Measurements from ENCODE around the gene MTO1.

MTO1 gene

DNA sequence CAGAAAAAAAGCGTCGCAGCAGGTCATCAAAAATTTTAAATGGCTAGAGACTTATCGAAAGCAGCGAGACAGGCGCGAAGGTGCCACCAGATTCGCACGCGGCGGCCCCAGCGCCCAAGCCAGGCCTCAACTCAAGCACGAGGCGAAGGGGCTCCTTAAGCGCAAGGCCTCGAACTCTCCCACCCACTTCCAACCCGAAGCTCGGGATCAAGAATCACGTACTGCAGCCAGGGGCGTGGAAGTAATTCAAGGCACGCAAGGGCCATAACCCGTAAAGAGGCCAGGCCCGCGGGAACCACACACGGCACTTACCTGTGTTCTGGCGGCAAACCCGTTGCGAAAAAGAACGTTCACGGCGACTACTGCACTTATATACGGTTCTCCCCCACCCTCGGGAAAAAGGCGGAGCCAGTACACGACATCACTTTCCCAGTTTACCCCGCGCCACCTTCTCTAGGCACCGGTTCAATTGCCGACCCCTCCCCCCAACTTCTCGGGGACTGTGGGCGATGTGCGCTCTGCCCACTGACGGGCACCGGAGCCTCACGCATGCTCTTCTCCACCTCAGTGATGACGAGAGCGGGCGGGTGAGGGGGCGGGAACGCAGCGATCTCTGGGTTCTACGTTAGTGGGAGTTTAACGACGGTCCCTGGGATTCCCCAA, 59.3 kb downstream of the MTO1 start, which contains the start of gene EEF1A1:
TSS of gene EEF1A1 (minus strand) at position 345 of the 663 bp plus-strand sequence. CDS start 1,006 bp downstream, outside the sequence.
- Histone ChIP-seq H3K4me3 (replicated peaks; ENCODE audit: low read depth, low read length) (peak within 1 kb of the TSS; percentile 96), H3K27me3 (replicated peaks; ENCODE audit: control insufficient read depth, insufficient read depth, low read length) (no peaks in the 10 kb centered on the region), H3K36me3 (ENCODE audit: control insufficient read depth, insufficient read depth, low read length) (peaks cover 16% of the 10 kb centered on the region)
- TF ChIP-seq, protein P1, sequence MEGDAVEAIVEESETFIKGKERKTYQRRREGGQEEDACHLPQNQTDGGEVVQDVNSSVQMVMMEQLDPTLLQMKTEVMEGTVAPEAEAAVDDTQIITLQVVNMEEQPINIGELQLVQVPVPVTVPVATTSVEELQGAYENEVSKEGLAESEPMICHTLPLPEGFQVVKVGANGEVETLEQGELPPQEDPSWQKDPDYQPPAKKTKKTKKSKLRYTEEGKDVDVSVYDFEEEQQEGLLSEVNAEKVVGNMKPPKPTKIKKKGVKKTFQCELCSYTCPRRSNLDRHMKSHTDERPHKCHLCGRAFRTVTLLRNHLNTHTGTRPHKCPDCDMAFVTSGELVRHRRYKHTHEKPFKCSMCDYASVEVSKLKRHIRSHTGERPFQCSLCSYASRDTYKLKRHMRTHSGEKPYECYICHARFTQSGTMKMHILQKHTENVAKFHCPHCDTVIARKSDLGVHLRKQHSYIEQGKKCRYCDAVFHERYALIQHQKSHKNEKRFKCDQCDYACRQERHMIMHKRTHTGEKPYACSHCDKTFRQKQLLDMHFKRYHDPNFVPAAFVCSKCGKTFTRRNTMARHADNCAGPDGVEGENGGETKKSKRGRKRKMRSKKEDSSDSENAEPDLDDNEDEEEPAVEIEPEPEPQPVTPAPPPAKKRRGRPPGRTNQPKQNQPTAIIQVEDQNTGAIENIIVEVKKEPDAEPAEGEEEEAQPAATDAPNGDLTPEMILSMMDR (IDR thresholded peaks at IDR 0.05; ENCODE audit: insufficient read depth, low read length, poor library complexity, severe bottlenecking): no peak
- DNase-seq (ENCODE audit: extremely low read depth, insufficient read length): peak; percentile 98

DNA sequence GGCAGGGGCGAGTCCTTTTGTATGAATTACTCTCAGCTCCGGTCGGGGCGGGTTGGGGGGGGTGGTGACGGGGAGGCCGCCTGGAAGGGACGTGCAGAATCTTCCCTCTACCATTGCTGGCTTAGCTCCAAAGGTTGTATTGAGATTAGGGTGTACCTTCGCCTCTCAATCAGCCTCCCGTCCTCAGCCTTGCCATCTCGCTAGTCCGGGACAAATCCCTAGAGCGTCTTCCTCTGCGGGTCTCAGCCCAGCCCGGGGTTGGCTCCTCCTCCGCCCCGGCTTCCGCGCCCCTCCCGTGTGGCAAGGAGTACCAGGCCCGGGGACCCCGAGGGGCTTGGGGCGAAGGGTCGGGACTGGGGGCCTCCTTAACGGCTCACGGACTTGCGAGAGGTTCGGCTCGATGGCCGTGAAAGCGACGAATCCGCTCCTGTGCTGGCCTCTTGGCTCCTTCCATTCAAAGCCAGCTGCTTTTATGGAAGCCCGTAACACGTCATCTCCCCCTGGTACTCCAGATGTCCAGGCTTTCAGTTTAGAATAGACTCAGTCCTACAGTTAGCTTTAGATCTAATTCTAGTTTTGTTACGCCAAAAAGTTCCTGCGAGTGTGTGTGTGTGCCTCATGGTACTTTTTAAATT, 59.9 kb downstream of the MTO1 start:
- DNase-seq (ENCODE audit: extremely low read depth, insufficient read length): no peak
- Histone ChIP-seq H3K27me3 (replicated peaks; ENCODE audit: control insufficient read depth, insufficient read depth, low read length) (no peaks in the 10 kb centered on the region), H3K4me3 (replicated peaks; ENCODE audit: low read depth, low read length) (peak overlapping the region; percentile 96), H3K36me3 (ENCODE audit: control insufficient read depth, insufficient read depth, low read length) (peaks cover 15% of the 10 kb centered on the region)
- TF ChIP-seq, protein P1 (IDR thresholded peaks at IDR 0.05; ENCODE audit: insufficient read depth, low read length, poor library complexity, severe bottlenecking): no peak

DNA sequence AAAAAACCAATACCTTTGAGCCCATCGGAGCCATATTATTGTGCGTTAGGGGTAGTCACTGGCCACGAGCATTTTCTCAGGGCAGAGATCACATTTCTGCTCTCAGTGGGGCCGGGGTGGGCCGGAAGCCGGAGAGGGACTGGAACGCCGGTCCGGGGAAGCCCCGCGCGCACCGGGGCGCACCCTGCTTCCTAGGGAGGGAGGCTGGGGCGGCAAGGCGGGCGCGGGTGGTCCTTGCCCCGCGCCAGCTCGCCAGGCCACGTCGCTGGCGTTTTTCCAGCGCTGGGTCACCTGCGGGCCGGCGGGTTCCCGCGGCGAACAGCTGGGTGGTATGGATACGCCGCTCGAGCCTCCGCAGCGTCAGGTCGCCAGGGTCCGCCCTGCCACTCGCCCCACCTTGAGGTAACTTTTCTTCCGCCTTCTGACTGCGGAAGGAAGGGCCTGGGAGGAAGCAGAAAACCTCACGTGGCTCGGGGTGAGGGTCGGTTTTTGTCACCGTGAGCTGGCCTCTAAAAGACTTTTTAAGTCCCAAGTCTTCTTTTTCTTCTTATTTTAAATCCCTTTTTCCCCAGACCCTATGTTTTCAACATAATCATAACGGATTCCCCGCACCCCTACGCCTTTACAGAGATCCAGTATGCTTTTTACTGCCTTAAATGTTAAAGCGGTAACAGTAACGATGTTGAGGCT, 62.0 kb downstream of the MTO1 start:
- Histone ChIP-seq H3K36me3 (ENCODE audit: control insufficient read depth, insufficient read depth, low read length) (peaks cover 9% of the 10 kb centered on the region), H3K4me3 (replicated peaks; ENCODE audit: low read depth, low read length) (peak overlapping the region; percentile 96), H3K27me3 (replicated peaks; ENCODE audit: control insufficient read depth, insufficient read depth, low read length) (no peaks in the 10 kb centered on the region)
- peak; percentile 89 for DNase-seq (ENCODE audit: extremely low read depth, insufficient read length)
- TF ChIP-seq, protein P1 (IDR thresholded peaks at IDR 0.05; ENCODE audit: insufficient read depth, low read length, poor library complexity, severe bottlenecking): no peak

DNA sequence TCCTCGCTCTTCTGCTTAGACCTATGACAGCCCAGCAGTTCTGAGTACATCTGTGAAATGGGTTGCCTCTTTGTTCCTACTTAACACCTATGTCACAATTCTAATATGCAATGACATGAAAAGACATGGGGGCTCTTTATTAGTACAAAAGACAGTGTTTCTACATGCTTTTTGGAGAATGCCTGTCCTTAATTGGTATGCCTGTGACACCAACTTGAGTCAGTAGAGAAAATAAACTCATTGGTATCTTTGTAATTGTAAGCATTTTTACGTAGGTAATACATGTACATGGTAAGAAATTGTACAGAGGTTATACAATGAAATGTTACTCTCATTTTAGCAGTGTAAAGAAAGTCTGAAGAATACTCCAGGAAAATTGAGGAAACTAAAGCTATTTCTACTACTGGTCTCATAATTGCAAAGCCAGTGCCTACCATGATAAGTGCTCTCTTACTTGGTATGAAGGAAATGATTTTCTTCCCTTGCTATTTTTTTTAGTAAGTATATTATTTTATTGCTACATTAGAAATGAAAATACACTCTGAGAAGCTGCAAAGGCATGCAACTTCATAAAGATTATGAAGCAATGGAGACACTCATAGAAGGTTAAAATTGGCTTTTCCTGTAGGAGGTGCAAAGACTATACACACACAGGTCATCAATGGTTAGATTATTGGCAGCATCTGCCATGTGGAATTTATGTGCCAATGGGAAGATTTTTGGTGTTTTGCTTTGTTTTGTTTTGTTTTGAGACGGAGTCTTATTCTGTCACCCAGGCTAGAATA, 64.2 kb downstream of the MTO1 start:
- Histone ChIP-seq H3K36me3 (ENCODE audit: control insufficient read depth, insufficient read depth, low read length) (no peaks in the 10 kb centered on the region), H3K27me3 (replicated peaks; ENCODE audit: control insufficient read depth, insufficient read depth, low read length) (no peaks in the 10 kb centered on the region), H3K4me3 (replicated peaks; ENCODE audit: low read depth, low read length) (no peak overlapping the region)
- no peak for DNase-seq (ENCODE audit: extremely low read depth, insufficient read length)
- TF ChIP-seq, protein P1 (IDR thresholded peaks at IDR 0.05; ENCODE audit: insufficient read depth, low read length, poor library complexity, severe bottlenecking): no peak

DNA sequence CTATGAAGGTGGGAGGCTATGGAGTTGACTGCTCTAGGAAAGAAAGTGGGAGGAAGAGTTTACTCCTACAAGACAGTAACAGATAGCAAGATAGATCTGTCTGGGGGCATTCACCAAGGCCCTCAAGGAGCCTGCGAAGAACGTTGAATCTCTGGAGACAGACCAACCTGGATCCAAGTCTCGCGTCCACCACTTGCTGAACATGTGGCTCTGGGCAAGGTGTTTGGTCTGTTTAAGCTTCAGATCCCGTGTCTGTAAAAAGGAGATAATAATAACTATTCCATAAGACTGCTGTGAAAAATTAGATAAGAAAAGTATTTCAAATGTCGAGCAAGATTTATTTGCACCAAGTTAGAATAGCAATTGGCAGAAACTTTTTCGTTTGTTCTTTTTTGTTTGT, 67.4 kb downstream of the MTO1 start:
- TF ChIP-seq, protein P1 (IDR thresholded peaks at IDR 0.05; ENCODE audit: insufficient read depth, low read length, poor library complexity, severe bottlenecking): no peak
- H3K4me3 ChIP-seq (replicated peaks; ENCODE audit: low read depth, low read length): no peak overlapping the region
- no peaks in the 10 kb centered on the region for H3K36me3 ChIP-seq (ENCODE audit: control insufficient read depth, insufficient read depth, low read length)
- H3K27me3 ChIP-seq (replicated peaks; ENCODE audit: control insufficient read depth, insufficient read depth, low read length): no peaks in the 10 kb centered on the region
- no peak for DNase-seq (ENCODE audit: extremely low read depth, insufficient read length)

All from GM06990 (cell line).